Pericardium fibroblast (primary cell): Measurements from ENCODE around the gene AGBL4. TPM values are rescaled to one million over a fixed set of nuclear protein-coding genes. Genes with fewer than 3 reads are reported as not detected.

Experiments used
- total RNA-seq: library from RNA; depleted of rRNA; stranded (reverse); fragments of >200 nt; gene quantifications from 2 replicates; pipeline ENCODE4 v1.2.3, GENCODE V29; 2015

Gene AGBL4
- not detected in 2 replicates for total RNA-seq

DNA sequence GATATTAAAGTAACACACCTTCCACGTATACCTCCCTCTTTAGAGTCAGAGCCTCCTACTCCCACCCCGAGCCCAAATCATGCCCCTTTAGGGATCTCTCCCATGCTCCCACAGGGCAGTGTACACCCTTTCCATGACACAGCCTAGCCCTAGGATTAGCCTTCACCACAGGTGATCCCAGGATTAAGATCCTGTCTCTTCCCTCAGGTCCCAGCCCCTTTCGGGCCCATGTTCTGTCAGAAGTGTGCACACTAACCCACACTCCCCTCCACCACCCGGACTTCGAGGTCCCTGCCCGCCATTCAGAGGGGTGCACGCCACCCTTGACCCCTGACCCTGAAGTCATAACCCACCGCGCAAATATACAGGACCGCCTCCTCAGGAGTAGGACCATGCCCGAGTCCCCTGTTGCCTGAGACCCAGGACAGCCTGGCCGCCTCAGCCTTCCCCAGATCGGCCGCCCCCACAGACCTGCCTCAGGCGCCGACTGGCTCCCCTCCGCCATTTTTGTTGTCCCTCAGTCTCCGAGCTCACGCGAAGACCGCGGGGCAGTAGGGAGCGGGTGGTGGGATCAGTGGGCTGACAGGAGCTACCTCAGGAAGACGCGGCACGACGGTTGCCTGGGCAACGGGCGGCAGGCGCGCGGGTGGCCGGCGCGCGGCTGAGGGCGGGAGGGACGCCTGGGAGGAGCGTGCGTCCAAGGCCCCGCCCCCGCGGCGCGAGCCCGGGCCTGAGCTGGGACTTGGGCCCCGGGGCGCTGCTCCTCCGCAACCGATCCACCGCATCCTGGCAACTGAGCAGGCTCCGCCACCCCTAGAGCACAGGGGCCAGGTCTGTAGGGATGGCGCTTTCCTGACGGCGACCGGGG, at the start of gene AGBL4:
AGBL4 (minus strand) TSS at position 663 of the 868 bp plus-strand sequence.

GRCh38 chr1:48776393-48777218, 1247.1 kb downstream of the AGBL4 start, which contains the start of gene BEND5:
TSS of gene BEND5 (minus strand) at chr1:48776891. CDS start at chr1:48776831, 60 bp downstream.

Other genes starting within 250 kb of the AGBL4 start
- not detected in 2 replicates for gene ELAVL4, start 85.0 kb upstream of the AGBL4 start, total RNA-seq